Cardiac fibroblast (primary cell): Measurements from ENCODE around the gene ZSCAN30.

Experiments
- DNase-seq, 2 donors: peaks; one replicate each; pipeline versions ENCODE4 v3.0.0 to v3.0.0-alpha.2; 2010; ENCODE audit warnings: low read depth in 2 of 2
- H3K4me3 ChIP-seq, 2 donors: replicated peaks in 1 of 2; 1 replicate in 1 of 2; 2 replicates in 1 of 2; pipeline ENCODE4 v1.5.1; 2011; ENCODE audit warnings: low read depth in 2 of 2, low read length in 2 of 2, mild to moderate bottlenecking in 2 of 2, moderate library complexity in 1 of 2
- TF ChIP-seq, protein P1 (sequence below): IDR thresholded peaks from one replicate; pipeline ENCODE4 v1.5.1; 2011; ENCODE audit warnings: low read depth, mild to moderate bottlenecking, low read length, inconsistent platforms

The ZSCAN30 gene

DNA sequence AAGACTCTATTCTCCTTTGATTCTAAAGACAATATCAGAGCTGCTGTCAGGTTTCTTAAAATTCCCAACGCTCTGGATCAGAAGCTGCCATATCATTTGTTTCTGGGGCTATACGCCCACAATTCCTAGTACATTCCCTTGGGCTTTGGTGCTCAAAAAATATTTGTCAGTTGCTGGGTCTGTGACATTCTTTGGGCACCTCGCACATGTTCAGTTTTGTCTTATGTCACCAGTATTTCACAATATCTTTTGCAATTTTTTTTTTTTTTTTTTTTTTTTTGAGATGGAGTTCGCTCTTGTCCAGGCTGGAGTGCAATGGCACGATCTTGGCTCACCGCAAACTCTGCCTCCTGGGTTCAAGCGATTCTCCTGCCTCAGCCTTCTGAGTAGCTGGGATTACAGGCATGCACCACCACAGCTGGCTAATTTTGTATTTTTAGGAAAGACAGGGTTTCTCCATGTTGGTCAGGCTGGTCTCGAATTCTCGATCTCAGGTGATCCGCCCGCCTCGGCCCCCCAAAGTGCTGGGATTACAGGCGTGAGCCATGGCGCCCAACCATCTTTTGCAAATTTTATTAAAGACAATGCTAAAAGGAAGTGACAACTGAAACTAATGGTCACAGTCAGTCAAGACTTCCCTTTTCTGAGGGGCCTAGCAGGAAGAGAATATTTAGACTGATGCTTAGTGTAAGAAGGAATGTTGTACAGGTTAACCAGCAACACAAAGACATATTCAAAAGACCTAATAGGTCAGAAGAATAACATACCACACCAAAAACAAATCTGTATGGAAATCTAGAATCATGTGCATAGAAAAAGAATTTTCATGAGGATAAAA is 42.4 kb downstream of the ZSCAN30 start:
- no peak overlapping the region for H3K4me3 ChIP-seq
- no peak for DNase-seq
- TF ChIP-seq, protein P1, sequence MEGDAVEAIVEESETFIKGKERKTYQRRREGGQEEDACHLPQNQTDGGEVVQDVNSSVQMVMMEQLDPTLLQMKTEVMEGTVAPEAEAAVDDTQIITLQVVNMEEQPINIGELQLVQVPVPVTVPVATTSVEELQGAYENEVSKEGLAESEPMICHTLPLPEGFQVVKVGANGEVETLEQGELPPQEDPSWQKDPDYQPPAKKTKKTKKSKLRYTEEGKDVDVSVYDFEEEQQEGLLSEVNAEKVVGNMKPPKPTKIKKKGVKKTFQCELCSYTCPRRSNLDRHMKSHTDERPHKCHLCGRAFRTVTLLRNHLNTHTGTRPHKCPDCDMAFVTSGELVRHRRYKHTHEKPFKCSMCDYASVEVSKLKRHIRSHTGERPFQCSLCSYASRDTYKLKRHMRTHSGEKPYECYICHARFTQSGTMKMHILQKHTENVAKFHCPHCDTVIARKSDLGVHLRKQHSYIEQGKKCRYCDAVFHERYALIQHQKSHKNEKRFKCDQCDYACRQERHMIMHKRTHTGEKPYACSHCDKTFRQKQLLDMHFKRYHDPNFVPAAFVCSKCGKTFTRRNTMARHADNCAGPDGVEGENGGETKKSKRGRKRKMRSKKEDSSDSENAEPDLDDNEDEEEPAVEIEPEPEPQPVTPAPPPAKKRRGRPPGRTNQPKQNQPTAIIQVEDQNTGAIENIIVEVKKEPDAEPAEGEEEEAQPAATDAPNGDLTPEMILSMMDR = no peak

DNA sequence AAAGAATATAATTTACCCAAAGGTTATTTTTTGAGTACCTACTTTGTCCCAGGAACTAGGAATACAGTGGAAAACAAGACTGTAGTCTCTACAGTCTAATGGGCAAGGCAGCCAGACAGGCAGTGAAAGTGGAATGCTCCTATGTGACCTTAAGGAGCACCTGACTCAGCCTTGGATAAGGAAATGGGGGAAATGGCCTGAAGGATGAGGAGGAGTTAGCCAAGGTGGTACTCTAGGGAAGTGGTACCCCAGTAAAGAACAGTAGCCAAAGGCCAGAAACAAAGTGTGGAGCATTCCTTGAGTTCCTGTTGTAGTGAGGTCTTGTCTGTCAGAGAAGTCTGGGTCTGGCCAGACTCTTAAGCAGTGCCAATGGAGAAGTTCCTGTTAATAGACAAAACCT is 43.2 kb downstream of the ZSCAN30 start:
- TF ChIP-seq, protein P1 = no peak
- no peak overlapping the region for H3K4me3 ChIP-seq
- no peak for DNase-seq

DNA sequence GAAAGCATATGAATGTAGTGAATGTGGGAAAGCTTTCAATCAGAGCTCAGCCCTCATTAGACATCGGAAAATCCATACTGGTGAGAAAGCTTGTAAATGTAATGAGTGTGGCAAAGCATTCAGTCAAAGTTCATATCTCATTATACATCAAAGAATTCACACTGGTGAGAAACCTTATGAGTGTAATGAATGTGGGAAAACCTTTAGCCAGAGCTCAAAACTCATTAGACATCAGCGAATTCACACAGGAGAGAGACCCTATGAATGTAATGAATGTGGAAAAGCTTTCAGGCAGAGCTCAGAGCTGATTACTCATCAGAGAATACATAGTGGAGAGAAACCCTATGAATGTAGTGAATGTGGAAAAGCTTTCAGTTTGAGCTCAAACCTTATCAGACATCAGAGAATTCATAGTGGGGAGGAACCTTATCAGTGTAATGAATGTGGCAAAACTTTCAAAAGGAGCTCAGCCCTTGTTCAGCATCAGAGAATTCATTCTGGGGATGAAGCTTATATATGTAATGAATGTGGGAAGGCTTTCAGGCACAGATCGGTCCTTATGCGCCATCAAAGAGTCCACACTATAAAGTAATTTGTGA is 44.2 kb downstream of the ZSCAN30 start:
- DNase-seq = no peak
- no peak overlapping the region for H3K4me3 ChIP-seq
- TF ChIP-seq, protein P1 = no peak

DNA sequence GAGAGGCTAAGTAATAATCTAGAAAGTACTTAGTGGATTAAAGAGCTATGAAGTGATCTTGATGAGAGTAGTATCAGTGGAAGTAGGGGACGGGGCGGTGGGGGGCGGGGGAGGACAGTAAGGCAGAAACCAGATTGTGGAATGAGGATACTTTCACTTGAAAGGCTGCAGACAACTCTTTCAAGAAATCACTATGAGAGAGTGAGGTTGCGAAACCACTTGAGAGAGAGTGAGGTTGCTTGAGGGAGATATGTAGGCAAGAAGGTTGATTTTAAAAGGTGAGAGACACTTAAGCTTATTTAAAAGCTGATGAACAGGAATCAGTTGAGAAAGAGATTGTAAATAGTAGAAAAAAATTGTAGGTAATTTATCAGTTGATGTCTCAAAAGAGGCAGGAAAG is 45.4 kb downstream of the ZSCAN30 start:
- TF ChIP-seq, protein P1 = no peak
- H3K4me3 ChIP-seq = no peak overlapping the region
- DNase-seq = no peak

DNA sequence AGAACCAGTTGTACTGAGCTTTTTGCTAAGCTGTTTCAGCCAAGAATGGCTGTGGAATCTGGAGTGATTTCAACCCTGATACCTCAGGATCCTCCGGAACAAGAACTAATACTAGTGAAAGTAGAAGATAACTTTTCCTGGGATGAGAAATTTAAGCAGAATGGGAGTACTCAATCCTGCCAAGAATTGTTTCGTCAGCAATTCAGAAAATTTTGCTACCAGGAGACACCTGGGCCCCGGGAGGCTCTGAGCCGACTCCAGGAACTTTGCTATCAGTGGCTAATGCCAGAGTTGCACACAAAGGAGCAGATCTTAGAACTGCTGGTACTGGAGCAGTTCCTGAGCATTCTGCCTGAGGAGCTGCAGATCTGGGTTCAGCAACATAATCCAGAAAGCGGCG is 47.6 kb downstream of the ZSCAN30 start:
- no peak for DNase-seq
- no peak overlapping the region for H3K4me3 ChIP-seq
- TF ChIP-seq, protein P1 = no peak

DNA sequence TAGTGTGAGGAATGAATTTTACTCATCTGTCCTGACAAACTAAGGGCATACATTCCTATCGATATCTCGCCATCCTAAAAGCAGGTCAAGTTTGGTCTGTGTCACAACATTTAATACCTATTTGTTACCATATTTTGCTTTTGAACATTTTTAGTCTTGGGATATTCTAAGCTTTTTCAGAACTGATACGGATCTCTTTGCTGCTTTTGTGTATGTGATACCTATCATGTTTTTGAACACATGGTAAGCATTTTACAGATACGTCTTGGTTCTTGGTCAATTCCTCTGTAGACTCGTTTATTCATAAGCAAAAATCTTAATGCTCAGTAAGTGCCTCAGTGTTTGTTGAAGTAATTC is 48.6 kb downstream of the ZSCAN30 start:
- DNase-seq = no peak
- peak overlapping the region; percentile 64 to 70 for H3K4me3 ChIP-seq
- TF ChIP-seq, protein P1 = no peak
